HepG2 (cell line): ENCODE data around the gene VARS1. TPM values are rescaled to one million over a fixed set of nuclear protein-coding genes. Genes with fewer than 3 reads are reported as not detected.
A peak's percentile ranks its signal among the peaks of the same experiment; 100 is the strongest.

Experiments used
- ATAC-seq: fragments of 200-7000 bp; cut with Tn5 transposase; 3 replicates; pipeline ENCODE4 v1.9.1; 2020; ENCODE audit warnings: mild to moderate bottlenecking, moderate library complexity
- BruUV-seq: library from RNA; stranded (reverse); fragments of 400-500 nt; replicated peaks from 2 replicates; lab custom pipeline; 2021; lab: Mats Ljungman, UMichigan
- CTCF ChIA-PET: fragments of 300-600 bp; formaldehyde crosslinking; extraction: SDS; loops from one replicate; lab custom pipeline; 2021; ENCODE audit warnings: low total read pairs, inconsistent platforms, low intra/inter-chr PET ratio; lab: Yijun Ruan, JAX
- POLR2A ChIA-PET: fragments of 350-600 bp; sonication (Branson Sonifier 250); formaldehyde crosslinking; loops from one replicate; lab custom pipeline; 2020; ENCODE audit warnings: antibody characterized with exemption, inconsistent platforms; lab: Yijun Ruan, JAX
- DNase-seq: peaks from one replicate; pipeline ENCODE4 v3.0.0-alpha.2; 2015; ENCODE audit warnings: low spot score
- FAIRE-seq: peaks from 3 replicates; lab custom pipeline; 2011; peaks lifted over from hg19 to GRCh38; lab: Jason Lieb, UNC
- H2AFZ ChIP-seq: one replicate; pipeline ENCODE4 v1.6.1; 2011; ENCODE audit warnings: low read length, inconsistent platforms
- H3K27ac ChIP-seq: fragments of 300-600 bp; 3 replicates; pipeline ENCODE4 v1.8.0; 2011; ENCODE audit warnings: mixed run types, mild to moderate bottlenecking, mixed read lengths, low read length, inconsistent platforms; ENCODE audit not compliant: insufficient read depth; ENCODE audit errors: extremely low read length
- H3K27me3 ChIP-seq, 2 experiments: fragments of 200-600 bp in 1 of 2; 2 replicates in 1 of 2; 3 replicates in 1 of 2; pipeline versions ENCODE4 v1.6.0 to v1.8.0; 2011; ENCODE audit warnings: low read length in 2 of 2, mild to moderate bottlenecking in 2 of 2, moderate library complexity in 2 of 2, inconsistent platforms in 1 of 2; ENCODE audit not compliant: insufficient read depth in 2 of 2, control insufficient read depth in 1 of 2
- H3K36me3 ChIP-seq, 2 experiments: fragments of 200-600 bp in 1 of 2; replicated peaks in 1 of 2; 2 replicates in 1 of 2; 3 replicates in 1 of 2; pipeline versions ENCODE4 v1.5.1 to v1.8.0; 2011; ENCODE audit warnings: low read length in 2 of 2, inconsistent platforms in 1 of 2; ENCODE audit not compliant: insufficient read depth in 2 of 2, control insufficient read depth in 1 of 2
- H3K4me1 ChIP-seq: 2 replicates; pipeline ENCODE4 v1.5.1; 2012; ENCODE audit warnings: low read length, inconsistent platforms; ENCODE audit not compliant: insufficient read depth
- H3K4me2 ChIP-seq: 2 replicates; pipeline ENCODE4 v1.6.0; 2011; ENCODE audit warnings: low read depth, low read length, inconsistent platforms
- H3K4me3 ChIP-seq, 3 experiments: fragments of 200-600 bp in 1 of 3; sonication (generic), shearing (Covaris generic) in 1 of 3; replicated peaks in 1 of 3; 2 replicates each; pipeline ENCODE4 v1.5.1; 2011 to 2016; ENCODE audit warnings: low read length in 3 of 3, inconsistent platforms in 2 of 3, low read depth in 2 of 3, mild to moderate bottlenecking in 2 of 3, control low read depth in 1 of 3, mixed read lengths in 1 of 3; ENCODE audit not compliant: insufficient read depth in 1 of 3
- H3K79me2 ChIP-seq: one replicate; pipeline ENCODE4 v1.6.1; 2011; ENCODE audit warnings: low read length, inconsistent platforms; ENCODE audit not compliant: insufficient read depth
- H3K9ac ChIP-seq: 2 replicates; pipeline ENCODE4 v1.6.0; 2011; ENCODE audit warnings: mild to moderate bottlenecking, low read depth, low read length, inconsistent platforms; ENCODE audit not compliant: insufficient read depth
- H3K9me3 ChIP-seq: 2 replicates; pipeline ENCODE4 v1.5.1; 2012; ENCODE audit warnings: mild to moderate bottlenecking, low read length
- H4K20me1 ChIP-seq: 2 replicates; pipeline ENCODE4 v1.6.0; 2011; ENCODE audit warnings: inconsistent platforms, mild to moderate bottlenecking, low read length, moderate library complexity; ENCODE audit not compliant: insufficient read depth
- IKZF4 ChIP-seq: sonication (generic); formaldehyde crosslinking; IDR thresholded peaks from 2 replicates; pipeline ENCODE4 v1.5.1; 2020; ENCODE audit warnings: borderline replicate concordance, mild to moderate bottlenecking, low read depth, missing genetic modification reagents; ENCODE audit errors: not compliant biosample characterization
- MBD4 ChIP-seq: IDR thresholded peaks from 2 replicates; pipeline ENCODE4 v1.6.1; 2012; ENCODE audit warnings: low read length, inconsistent platforms, borderline replicate concordance
- POLR2G ChIP-seq: fragments of 200-400 bp; formaldehyde crosslinking; IDR thresholded peaks from 2 replicates; pipeline ENCODE4 v1.6.1; 2018; ENCODE audit warnings: mild to moderate bottlenecking, low read depth, low read length, moderate library complexity
- RFX1 ChIP-seq: fragments of 450-650 bp; IDR thresholded peaks from 2 replicates; pipeline ENCODE4 v1.6.1; 2017
- SMAD9 ChIP-seq: sonication (generic); formaldehyde crosslinking; IDR thresholded peaks from 2 replicates; pipeline ENCODE4 v1.5.1; 2020; ENCODE audit warnings: mild to moderate bottlenecking, missing genetic modification reagents
- SMARCC2 ChIP-seq: fragments of 450-650 bp; IDR thresholded peaks from 2 replicates; pipeline ENCODE4 v1.6.1; 2017; ENCODE audit warnings: antibody characterized with exemption, mild to moderate bottlenecking
- SSRP1 ChIP-seq: IDR thresholded peaks from 2 replicates; pipeline ENCODE4 v1.6.1; 2016; ENCODE audit warnings: control low read depth
- STAG1 ChIP-seq: sonication (generic); formaldehyde crosslinking; IDR thresholded peaks from 2 replicates; pipeline ENCODE4 v1.4.0; 2020; ENCODE audit warnings: missing genetic modification reagents
- ZBTB21 ChIP-seq: sonication (generic); formaldehyde crosslinking; IDR thresholded peaks from 2 replicates; pipeline ENCODE4 v1.4.0; 2020; ENCODE audit warnings: missing genetic modification reagents
- ZFX ChIP-seq: sonication (generic); formaldehyde crosslinking; IDR thresholded peaks from 2 replicates; pipeline ENCODE4 v1.4.0; 2020; ENCODE audit warnings: mild to moderate bottlenecking, low read depth, missing genetic modification reagents, moderate library complexity
- ZNF354B ChIP-seq: sonication (generic); formaldehyde crosslinking; IDR thresholded peaks from 2 replicates; pipeline ENCODE4 v1.8.0; 2022; ENCODE audit warnings: mild to moderate bottlenecking, missing genetic modification reagents
- ZNF619 ChIP-seq: sonication (generic); formaldehyde crosslinking; IDR thresholded peaks from 2 replicates; pipeline ENCODE4 v1.4.0; 2020; ENCODE audit warnings: mild to moderate bottlenecking, missing genetic modification reagents
- WGBS: methylation state at CpG from one replicate; pipeline ENCODE4 v1.1.6; 2017; ENCODE audit warnings: low lambda C conversion rate; 5-methylcytosine and 5-hydroxymethylcytosine counted together
- in situ Hi-C: cut with HindIII; loops from 2 replicates; pipeline ENCODE4 v1.10.0; 2017; ENCODE audit warnings: low pct_unique_long_range_greater_than_20kb; ENCODE audit not compliant: extremely low pct_ligation_motif_present
- intact Hi-C: fragments of 100-400 bp; cut with micrococcal nuclease; formaldehyde crosslinking; loops from one replicate; pipeline ENCODE4 v1.10.0; 2022; ENCODE audit not compliant: unreplicated experiment
- polyA plus RNA-seq, 8 experiments: library from polyadenylated mRNA; depleted of rRNA in 3 of 8; stranded (reverse) in 7 of 8; unstranded in 1 of 8; fragments of >200 nt; fragmentation: Illumina TruSeq in 4 of 8; extraction: Trizol in 4 of 8; gene quantifications; 2 replicates each; pipeline versions ENCODE4 v1.2.1 to v1.2.3, GENCODE V29; 2011 to 2016; ENCODE audit warnings: low read depth in 4 of 8, missing spikeins in 1 of 8, mixed read lengths in 1 of 8; ENCODE audit not compliant: insufficient read depth in 1 of 8
- total RNA-seq, 5 experiments: library from RNA; depleted of rRNA; stranded (reverse); fragments of >200 nt; fragmentation: Illumina TruSeq; extraction: Trizol; gene quantifications; 2 replicates each; pipeline ENCODE4 v1.2.3, GENCODE V29; 2016; ENCODE audit warnings: low read depth in 1 of 5
- TF ChIP-seq, protein P1 (sequence below): IDR thresholded peaks from 2 replicates; pipeline ENCODE4 v1.6.1; 2016; ENCODE audit warnings: low read depth, missing genetic modification reagents, missing compliant biosample characterization
- TF ChIP-seq, protein P2 (sequence below): sonication (generic); formaldehyde crosslinking; IDR thresholded peaks from 2 replicates; pipeline ENCODE4 v1.5.0; 2020; ENCODE audit warnings: missing genetic modification reagents

Gene VARS1
- total and polyA plus RNA-seq, 2 of the 13 experiments (the other 11 are each of a cell fraction or from before 2014, with no cell fraction given), result 14.7 to 56.1 TPM

GRCh38 chr6:31837369-31838113 is 42.0 kb upstream of the VARS1 start (continued):
- TF ChIP-seq ZNF354B (CRISPR knock-in tag) (no peak), SSRP1 (peak; percentile 77), RFX1 (no peak)
- TF ChIP-seq, all 625 proteins: peak for 26

DNA sequence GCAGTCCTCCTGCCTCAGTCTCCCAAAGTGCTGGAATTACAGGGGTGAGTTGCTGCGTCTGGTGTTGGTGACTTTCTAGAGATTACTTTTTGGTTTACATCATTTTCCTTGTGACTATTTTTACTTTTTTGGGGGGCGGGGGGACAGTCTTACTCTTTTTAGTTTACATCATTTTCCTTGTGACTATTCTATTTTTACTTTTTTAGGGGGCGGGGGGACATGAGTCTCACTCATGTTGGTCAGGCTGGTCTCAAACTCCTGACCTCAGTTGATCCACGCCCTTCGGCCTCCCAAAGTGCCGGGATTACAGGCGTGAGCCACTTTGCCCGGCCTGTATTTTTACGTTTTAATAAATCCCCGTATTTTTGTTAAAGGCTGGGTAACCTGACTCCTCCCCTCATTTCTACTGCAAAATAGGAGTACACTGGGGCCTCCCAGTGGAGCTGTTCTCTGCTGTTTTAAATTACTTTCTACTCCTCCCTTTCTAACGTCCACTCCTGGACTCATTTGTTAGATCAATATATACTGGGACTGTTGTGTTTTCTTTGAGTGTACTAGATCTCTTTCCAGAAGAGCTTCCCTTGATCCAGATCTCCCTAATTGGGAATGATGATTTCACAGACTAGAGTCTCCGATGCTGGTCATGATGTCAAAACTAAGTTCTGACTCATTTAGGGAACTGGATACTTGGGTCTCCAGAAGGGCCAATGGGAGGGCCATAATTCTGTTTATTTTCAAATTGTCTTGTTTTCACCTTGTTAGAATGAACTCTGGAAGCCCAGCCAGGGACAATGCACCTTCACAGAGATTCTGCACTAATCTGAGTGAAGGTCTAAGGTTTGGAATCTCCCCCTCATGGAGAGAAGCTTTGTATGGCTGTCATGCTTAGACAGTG is 41.2 kb upstream of the VARS1 start:
- H3K4me2 ChIP-seq, result peak overlapping the region; percentile 84
- intact Hi-C loops (loop anchor here (10.0 kb wide), 1 partner anchor 118 kb away; the partner anchor contains the start of genes NELFE and SKIC2), in situ Hi-C loops (no loop called here)
- H3K4me3 ChIP-seq, result peak overlapping the region; percentile 75 to 98 (median 93)
- peak overlapping the region; percentile 98 for H3K9ac ChIP-seq
- no peak for FAIRE-seq
- POLR2A ChIA-PET, result interaction anchor here (0.7 to 15.7 kb wide), 25 partner anchors 9 to 182 kb away, joined by 3 to 264 read pairs (median 4); partner anchors contain the start of genes ABHD16A, APOM, CFB and CLIC1
- H3K79me2 ChIP-seq, result peaks cover 42% of the 10 kb centered on the region
- no peak for DNase-seq
- no peak for ATAC-seq
- H3K27ac ChIP-seq, result peak overlapping the region; percentile 93
- WGBS, result 5% methylated on average over 12 of the region's 12 CpGs
- peaks cover 43% of the 10 kb centered on the region for H4K20me1 ChIP-seq
- peaks cover 45% of the 10 kb centered on the region for H3K4me1 ChIP-seq
- H3K27me3 ChIP-seq, result peaks cover 0 to 2% of the 10 kb centered on the region in 2 experiments; a peak in 1 of 5 replicates
- no peak overlapping the region for H2AFZ ChIP-seq
- H3K9me3 ChIP-seq, result no peaks in the 10 kb centered on the region
- peaks cover 12 to 33% of the 10 kb centered on the region in 2 experiments for H3K36me3 ChIP-seq
- no TSS peak for BruUV-seq
- CTCF ChIA-PET, result no interaction called here
- TF ChIP-seq STAG1 (CRISPR knock-in tag) (0 out of 2 replicates have a peak, but pooled peaks have one; percentile 13), POLR2G (0 out of 2 replicates have a peak, but pooled peaks have one; percentile 1), IKZF4 (CRISPR knock-in tag) (peak; percentile 20), MBD4 (0 out of 2 replicates have a peak, but pooled peaks have one; percentile 62), SMARCC2 (0 out of 2 replicates have a peak, but pooled peaks have one; percentile 9), ZBTB21 (CRISPR knock-in tag) (peak; percentile 66; the same call in 1 of the 2 replicates), ZNF619 (CRISPR knock-in tag) (no peak), SMAD9 (CRISPR knock-in tag) (no peak), ZFX (CRISPR knock-in tag) (no peak)
- TF ChIP-seq, protein P1, sequence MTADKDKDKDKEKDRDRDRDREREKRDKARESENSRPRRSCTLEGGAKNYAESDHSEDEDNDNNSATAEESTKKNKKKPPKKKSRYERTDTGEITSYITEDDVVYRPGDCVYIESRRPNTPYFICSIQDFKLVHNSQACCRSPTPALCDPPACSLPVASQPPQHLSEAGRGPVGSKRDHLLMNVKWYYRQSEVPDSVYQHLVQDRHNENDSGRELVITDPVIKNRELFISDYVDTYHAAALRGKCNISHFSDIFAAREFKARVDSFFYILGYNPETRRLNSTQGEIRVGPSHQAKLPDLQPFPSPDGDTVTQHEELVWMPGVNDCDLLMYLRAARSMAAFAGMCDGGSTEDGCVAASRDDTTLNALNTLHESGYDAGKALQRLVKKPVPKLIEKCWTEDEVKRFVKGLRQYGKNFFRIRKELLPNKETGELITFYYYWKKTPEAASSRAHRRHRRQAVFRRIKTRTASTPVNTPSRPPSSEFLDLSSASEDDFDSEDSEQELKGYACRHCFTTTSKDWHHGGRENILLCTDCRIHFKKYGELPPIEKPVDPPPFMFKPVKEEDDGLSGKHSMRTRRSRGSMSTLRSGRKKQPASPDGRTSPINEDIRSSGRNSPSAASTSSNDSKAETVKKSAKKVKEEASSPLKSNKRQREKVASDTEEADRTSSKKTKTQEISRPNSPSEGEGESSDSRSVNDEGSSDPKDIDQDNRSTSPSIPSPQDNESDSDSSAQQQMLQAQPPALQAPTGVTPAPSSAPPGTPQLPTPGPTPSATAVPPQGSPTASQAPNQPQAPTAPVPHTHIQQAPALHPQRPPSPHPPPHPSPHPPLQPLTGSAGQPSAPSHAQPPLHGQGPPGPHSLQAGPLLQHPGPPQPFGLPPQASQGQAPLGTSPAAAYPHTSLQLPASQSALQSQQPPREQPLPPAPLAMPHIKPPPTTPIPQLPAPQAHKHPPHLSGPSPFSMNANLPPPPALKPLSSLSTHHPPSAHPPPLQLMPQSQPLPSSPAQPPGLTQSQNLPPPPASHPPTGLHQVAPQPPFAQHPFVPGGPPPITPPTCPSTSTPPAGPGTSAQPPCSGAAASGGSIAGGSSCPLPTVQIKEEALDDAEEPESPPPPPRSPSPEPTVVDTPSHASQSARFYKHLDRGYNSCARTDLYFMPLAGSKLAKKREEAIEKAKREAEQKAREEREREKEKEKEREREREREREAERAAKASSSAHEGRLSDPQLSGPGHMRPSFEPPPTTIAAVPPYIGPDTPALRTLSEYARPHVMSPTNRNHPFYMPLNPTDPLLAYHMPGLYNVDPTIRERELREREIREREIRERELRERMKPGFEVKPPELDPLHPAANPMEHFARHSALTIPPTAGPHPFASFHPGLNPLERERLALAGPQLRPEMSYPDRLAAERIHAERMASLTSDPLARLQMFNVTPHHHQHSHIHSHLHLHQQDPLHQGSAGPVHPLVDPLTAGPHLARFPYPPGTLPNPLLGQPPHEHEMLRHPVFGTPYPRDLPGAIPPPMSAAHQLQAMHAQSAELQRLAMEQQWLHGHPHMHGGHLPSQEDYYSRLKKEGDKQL, result no peak
- TF ChIP-seq, protein P2, sequence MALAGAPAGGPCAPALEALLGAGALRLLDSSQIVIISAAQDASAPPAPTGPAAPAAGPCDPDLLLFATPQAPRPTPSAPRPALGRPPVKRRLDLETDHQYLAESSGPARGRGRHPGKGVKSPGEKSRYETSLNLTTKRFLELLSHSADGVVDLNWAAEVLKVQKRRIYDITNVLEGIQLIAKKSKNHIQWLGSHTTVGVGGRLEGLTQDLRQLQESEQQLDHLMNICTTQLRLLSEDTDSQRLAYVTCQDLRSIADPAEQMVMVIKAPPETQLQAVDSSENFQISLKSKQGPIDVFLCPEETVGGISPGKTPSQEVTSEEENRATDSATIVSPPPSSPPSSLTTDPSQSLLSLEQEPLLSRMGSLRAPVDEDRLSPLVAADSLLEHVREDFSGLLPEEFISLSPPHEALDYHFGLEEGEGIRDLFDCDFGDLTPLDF (CRISPR knock-in tag), result 0 out of 2 replicates have a peak, but pooled peaks have one; percentile 12
